OCI-LY3 (cell line): ENCODE measurements around the gene CXXC5.
"Not testable (repeated sequence)": the region's sequence is repeated elsewhere in the genome, so short reads cannot be mapped to it uniquely, and the experiment has no call there.

Experiments
- H2AFZ ChIP-seq: fragments of 200-600, 300-600 bp; shearing (Covaris generic); 2 replicates; pipeline ENCODE4 v1.6.0; 2014; ENCODE audit warnings: antibody characterized with exemption, low read depth, low read length
- H3K27ac ChIP-seq: fragments of 200-600, 300-600 bp; sonication (generic); 2 replicates; pipeline ENCODE4 v1.5.1; 2014; ENCODE audit warnings: mild to moderate bottlenecking, low read length, moderate library complexity, mixed read lengths
- H3K27me3 ChIP-seq: fragments of 200-600, 300-600 bp; sonication (generic); 2 replicates; pipeline ENCODE4 v1.6.1; 2014; ENCODE audit warnings: low read depth, low read length, mixed read lengths
- H3K36me3 ChIP-seq: fragments of 200-600, 300-600 bp; sonication (generic); replicated peaks from 2 replicates; pipeline ENCODE3; 2014; ENCODE audit warnings: low read depth, low read length, mixed read lengths
- H3K4me1 ChIP-seq: fragments of 300-600, 200-600 bp; sonication (generic); 2 replicates; pipeline ENCODE4 v1.6.1; 2014; ENCODE audit warnings: low read length, mixed read lengths
- H3K4me2 ChIP-seq: fragments of 200-600, 300-600 bp; sonication (generic); 2 replicates; pipeline ENCODE4 v1.6.1; 2014; ENCODE audit warnings: low read length, mixed read lengths
- H3K4me3 ChIP-seq: fragments of 300-600, 200-600 bp; sonication (generic); 2 replicates; pipeline ENCODE4 v1.5.1; 2014; ENCODE audit warnings: antibody characterized with exemption, mild to moderate bottlenecking, low read length, moderate library complexity
- H3K79me2 ChIP-seq: fragments of 300-600, 200-600 bp; shearing (Covaris generic); 2 replicates; pipeline ENCODE4 v1.6.1; 2014; ENCODE audit warnings: mild to moderate bottlenecking, low read length, mixed read lengths
- H3K9ac ChIP-seq: fragments of 300-600, 200-600 bp; shearing (Covaris generic); 2 replicates; pipeline ENCODE4 v1.6.0; 2014; ENCODE audit warnings: mild to moderate bottlenecking, low read length, moderate library complexity
- H3K9me3 ChIP-seq: fragments of 200-600, 300-600 bp; shearing (Covaris generic); 2 replicates; pipeline ENCODE4 v1.6.1; 2014; ENCODE audit warnings: low read length, mixed read lengths; ENCODE audit not compliant: insufficient read depth
- H4K20me1 ChIP-seq: fragments of 200-600, 300-600 bp; sonication (generic); 2 replicates; pipeline ENCODE4 v1.6.1; 2016; ENCODE audit warnings: low read length, mixed read lengths; ENCODE audit not compliant: insufficient read depth
- CTCF ChIP-seq: fragments of 200-600, 300-600 bp; sonication (generic); IDR thresholded peaks from 2 replicates; pipeline ENCODE4 v1.5.1; 2014; ENCODE audit warnings: antibody characterized with exemption, low read length, low read depth
- EZH2phosphoT487 ChIP-seq: fragments of 200-600 bp; shearing (Covaris generic); IDR thresholded peaks from 2 replicates; pipeline ENCODE4 v1.6.1; 2018; ENCODE audit warnings: antibody characterized with exemption, mixed run types, low read depth

The CXXC5 gene

DNA sequence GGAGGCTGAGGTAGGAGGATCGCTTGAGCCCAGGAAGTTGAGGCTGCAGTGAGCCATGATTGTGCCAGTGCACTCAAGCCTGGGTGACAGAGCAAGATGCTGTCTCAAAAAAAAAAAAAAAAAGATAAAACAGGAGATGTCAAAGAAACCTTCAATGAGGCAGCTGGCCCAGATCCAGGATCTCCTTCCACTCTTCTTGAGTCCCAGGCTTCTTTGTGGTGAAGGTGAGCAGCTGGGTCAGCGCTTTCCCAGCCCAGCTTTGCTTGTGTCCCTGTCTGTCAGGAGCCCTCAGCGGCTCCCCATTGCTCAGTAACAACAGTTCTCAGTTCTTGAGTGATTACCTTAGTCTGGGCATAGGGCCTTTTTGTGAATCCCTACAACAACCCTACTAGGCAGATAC, 78.1 kb downstream of the CXXC5 start:
- Histone ChIP-seq H3K9ac (no peak overlapping the region), H3K36me3 (no peaks in the 10 kb centered on the region), H3K4me3 (no peak overlapping the region), H2AFZ (no peak overlapping the region), H3K27ac (no peak overlapping the region), H3K4me1 (peaks cover 5% of the 10 kb centered on the region; the same call in 1 of the 2 replicates), H3K79me2 (no peaks in the 10 kb centered on the region), H3K4me2 (no peak overlapping the region), H3K9me3 (no peaks in the 10 kb centered on the region), H3K27me3 (no peaks in the 10 kb centered on the region), H4K20me1 (no peaks in the 10 kb centered on the region)
- TF ChIP-seq EZH2phosphoT487, result no peak

DNA sequence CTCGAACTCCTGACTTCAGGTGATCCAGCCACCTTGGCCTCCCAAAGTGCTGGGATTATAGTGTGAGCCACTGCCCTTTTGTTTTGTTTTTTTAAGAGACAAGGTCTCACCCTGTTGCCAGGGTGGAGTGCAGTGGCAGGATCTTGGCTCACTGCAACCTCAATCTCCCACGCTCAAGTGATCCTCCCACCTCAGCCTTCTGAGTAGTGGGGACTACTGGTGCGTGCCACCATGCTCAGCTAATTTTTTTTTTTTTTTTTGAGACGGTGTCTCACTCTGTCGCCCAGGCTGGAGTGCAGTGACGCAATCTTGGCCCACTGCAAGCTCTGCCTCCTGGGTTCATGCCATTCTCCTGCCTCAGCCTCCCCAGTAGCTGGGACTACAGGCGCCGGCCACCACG, 79.5 kb downstream of the CXXC5 start:
- not testable (repeated sequence) for H3K36me3 ChIP-seq, H3K9ac ChIP-seq, H4K20me1 ChIP-seq, H3K27ac ChIP-seq, H3K4me3 ChIP-seq, H3K9me3 ChIP-seq, H3K27me3 ChIP-seq, H3K79me2 ChIP-seq, H2AFZ ChIP-seq, H3K4me2 ChIP-seq, H3K4me1 ChIP-seq

- H3K27ac ChIP-seq, result no peak overlapping the region
- no peaks in the 10 kb centered on the region for H4K20me1 ChIP-seq
- TF ChIP-seq CTCF, result no peak
- no peak for TF ChIP-seq EZH2phosphoT487
- H3K36me3 ChIP-seq, result no peaks in the 10 kb centered on the region
- H3K9me3 ChIP-seq, result no peaks in the 10 kb centered on the region
- H2AFZ ChIP-seq, result no peak overlapping the region
- no peaks in the 10 kb centered on the region for H3K4me1 ChIP-seq
- no peaks in the 10 kb centered on the region for H3K79me2 ChIP-seq
- no peak overlapping the region for H3K4me2 ChIP-seq
- no peaks in the 10 kb centered on the region for H3K27me3 ChIP-seq
- no peak overlapping the region for H3K4me3 ChIP-seq
- no peak overlapping the region for H3K9ac ChIP-seq
Measured at GRCh38 chr5:139731281-139731680, 83.1 kb downstream of the CXXC5 start.

- H4K20me1 ChIP-seq, result no peaks in the 10 kb centered on the region
- TF ChIP-seq EZH2phosphoT487 (no peak), CTCF (no peak)
Measured at GRCh38 chr5:139732019-139732418, 83.9 kb downstream of the CXXC5 start.

DNA sequence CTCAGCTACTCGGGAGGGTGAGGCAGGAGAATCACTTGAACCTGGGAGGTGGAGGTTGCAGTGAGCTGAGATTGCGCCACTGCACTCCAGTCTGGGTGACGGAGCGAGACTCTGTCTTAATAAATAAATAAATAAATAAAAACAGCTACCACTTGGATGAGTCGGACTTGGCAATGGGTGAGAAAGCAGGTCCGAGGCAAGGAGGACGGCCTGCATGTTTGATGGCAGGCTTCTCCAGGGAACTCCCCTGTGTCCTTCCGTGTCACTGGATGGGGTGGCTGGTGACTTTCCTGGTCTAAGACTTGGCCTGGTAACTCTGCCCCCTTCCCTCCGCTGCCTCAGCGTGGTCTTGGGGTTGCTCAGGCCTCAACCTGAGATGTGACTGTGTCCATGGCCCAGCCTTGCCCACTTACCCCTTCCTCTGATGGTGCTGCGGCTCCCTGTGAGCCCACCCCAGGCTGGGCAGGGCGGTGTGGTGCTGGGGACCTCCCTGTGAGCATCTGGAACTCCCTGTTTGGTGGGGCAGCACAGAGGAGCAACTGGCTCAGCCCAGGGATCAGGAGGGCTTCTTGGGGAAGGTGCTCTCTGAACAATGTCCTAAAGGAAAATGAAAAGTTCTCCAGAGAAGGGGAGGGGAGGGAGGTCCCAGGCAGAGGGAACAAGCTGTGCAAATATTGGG, 85.0 kb downstream of the CXXC5 start:
- no peak overlapping the region for H2AFZ ChIP-seq
- TF ChIP-seq CTCF, result no peak
- TF ChIP-seq EZH2phosphoT487, result no peak
- no peaks in the 10 kb centered on the region for H3K36me3 ChIP-seq
- H3K4me2 ChIP-seq, result no peak overlapping the region
- H3K4me3 ChIP-seq, result no peak overlapping the region
- no peaks in the 10 kb centered on the region for H3K27me3 ChIP-seq
- no peaks in the 10 kb centered on the region for H3K79me2 ChIP-seq
- H3K9me3 ChIP-seq, result no peaks in the 10 kb centered on the region
- H3K4me1 ChIP-seq, result no peaks in the 10 kb centered on the region
- H4K20me1 ChIP-seq, result no peaks in the 10 kb centered on the region
- H3K27ac ChIP-seq, result no peak overlapping the region
- H3K9ac ChIP-seq, result no peak overlapping the region

More at GRCh38 chr5:139732019-139732418, 83.9 kb downstream of the CXXC5 start:
- Histone ChIP-seq H3K27ac (no peak overlapping the region), H3K4me3 (no peak overlapping the region), H3K9me3 (no peaks in the 10 kb centered on the region), H3K9ac (no peak overlapping the region), H2AFZ (no peak overlapping the region), H3K36me3 (no peaks in the 10 kb centered on the region), H3K4me2 (no peak overlapping the region), H3K79me2 (no peaks in the 10 kb centered on the region), H3K27me3 (no peaks in the 10 kb centered on the region), H3K4me1 (no peaks in the 10 kb centered on the region)
